Tibial nerve (tissue), 4 donors: ENCODE data around the gene POMGNT2. TPM values are rescaled to one million over a fixed set of nuclear protein-coding genes. Genes with fewer than 3 reads are reported as not detected.

Experiments
- DNase-seq, 2 donors: peaks; one replicate each; pipeline ENCODE4 v3.0.0-alpha.2; 2019; ENCODE audit warnings: low spot score in 2 of 2
- H3K27ac ChIP-seq, 4 donors: fragments of 200-600 bp; sonication (generic) in 3 of 4; one replicate each; pipeline ENCODE4 v1.5.1; 2017 to 2019; ENCODE audit warnings: mild to moderate bottlenecking in 1 of 4
- H3K27me3 ChIP-seq, 2 donors: fragments of 200-600 bp; sonication (generic) in 1 of 2; one replicate each; pipeline versions ENCODE4 v1.5.1 to v1.6.0; 2017 to 2019
- H3K36me3 ChIP-seq, 3 donors: fragments of 200-600 bp; sonication (generic); one replicate each; pipeline ENCODE4 v1.5.1; 2018 to 2019
- H3K4me1 ChIP-seq, 4 donors: fragments of 200-600 bp; sonication (generic) in 3 of 4; one replicate each; pipeline ENCODE4 v1.5.1; 2017 to 2019
- H3K4me3 ChIP-seq, 4 donors: fragments of 200-600 bp; sonication (generic) in 3 of 4; one replicate each; pipeline ENCODE4 v1.5.1; 2017 to 2019; ENCODE audit warnings: mild to moderate bottlenecking in 1 of 4, moderate library complexity in 1 of 4
- H3K9me3 ChIP-seq, 4 donors: fragments of 200-600 bp; sonication (generic) in 3 of 4; one replicate each; pipeline ENCODE4 v1.5.1; 2017 to 2019
- EP300 ChIP-seq, 2 donors: sonication (generic); formaldehyde crosslinking; IDR thresholded peaks; one replicate each; pipeline ENCODE4 v1.6.1; 2017; ENCODE audit warnings: antibody characterized with exemption in 2 of 2, mild to moderate bottlenecking in 1 of 2
- POLR2A ChIP-seq, 2 donors: fragments of 450-650 bp; IDR thresholded peaks; one replicate each; pipeline ENCODE4 v1.6.1; 2017; ENCODE audit warnings: antibody characterized with exemption in 2 of 2, mild to moderate bottlenecking in 2 of 2, moderate library complexity in 2 of 2
- WGBS, 2 donors: methylation state at CpG; one replicate each; pipeline ENCODE4 v1.1.5; 2018; 5-methylcytosine and 5-hydroxymethylcytosine counted together
- total RNA-seq, 4 donors: library from RNA; depleted of rRNA; stranded (reverse); fragments of >200 nt; gene quantifications; one replicate each; pipeline ENCODE4 v1.1.0, GENCODE V29; 2016
- TF ChIP-seq, protein P1 (sequence below), 5 experiments: fragments of 200-600 bp in 3 of 5; fragments of 450-650 bp in 2 of 5; sonication (generic) in 3 of 5; IDR thresholded peaks; one replicate each; pipeline ENCODE4 v1.5.1; 2016 to 2019; ENCODE audit warnings: antibody characterized with exemption in 5 of 5, mild to moderate bottlenecking in 3 of 5, moderate library complexity in 2 of 5

The POMGNT2 gene
- total RNA-seq, 4 donors from 2014 or later: 22.2 to 39.4 (median 27.8) TPM

DNA sequence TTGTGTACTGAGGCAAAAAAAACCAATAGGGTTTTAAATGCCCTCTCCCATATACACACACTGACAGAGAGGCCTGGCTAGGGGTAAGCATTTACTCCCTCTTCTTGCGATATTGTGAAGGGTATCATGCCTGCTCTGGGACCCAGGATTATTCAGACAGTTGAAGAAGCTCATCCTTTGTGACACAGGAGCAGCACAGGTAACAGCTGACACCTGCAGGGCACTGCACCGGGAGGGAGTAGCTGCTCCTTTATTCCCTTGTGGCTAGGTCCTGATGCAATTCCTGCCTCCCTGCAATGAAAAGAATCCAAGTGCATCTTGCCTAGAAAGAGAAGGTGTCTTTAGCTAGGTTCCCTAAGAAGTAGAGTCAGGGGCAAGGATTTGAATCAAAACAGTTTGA, 23.4 kb downstream of the POMGNT2 start:
- DNase-seq: no peak
- Histone ChIP-seq H3K27me3 (no peaks in the 10 kb centered on the region), H3K4me1 (no peaks in the 10 kb centered on the region), H3K9me3 (peaks cover 0 to 14% (median 0%) of the 10 kb centered on the region in 4 donors), H3K27ac (no peak overlapping the region), H3K4me3 (no peak overlapping the region), H3K36me3 (peaks cover 0 to 81% (median 0%) of the 10 kb centered on the region in 3 donors)
- 88 to 97% methylated on average over 2 of the region's 2 CpGs for WGBS, 2 donors
- TF ChIP-seq, protein P1, sequence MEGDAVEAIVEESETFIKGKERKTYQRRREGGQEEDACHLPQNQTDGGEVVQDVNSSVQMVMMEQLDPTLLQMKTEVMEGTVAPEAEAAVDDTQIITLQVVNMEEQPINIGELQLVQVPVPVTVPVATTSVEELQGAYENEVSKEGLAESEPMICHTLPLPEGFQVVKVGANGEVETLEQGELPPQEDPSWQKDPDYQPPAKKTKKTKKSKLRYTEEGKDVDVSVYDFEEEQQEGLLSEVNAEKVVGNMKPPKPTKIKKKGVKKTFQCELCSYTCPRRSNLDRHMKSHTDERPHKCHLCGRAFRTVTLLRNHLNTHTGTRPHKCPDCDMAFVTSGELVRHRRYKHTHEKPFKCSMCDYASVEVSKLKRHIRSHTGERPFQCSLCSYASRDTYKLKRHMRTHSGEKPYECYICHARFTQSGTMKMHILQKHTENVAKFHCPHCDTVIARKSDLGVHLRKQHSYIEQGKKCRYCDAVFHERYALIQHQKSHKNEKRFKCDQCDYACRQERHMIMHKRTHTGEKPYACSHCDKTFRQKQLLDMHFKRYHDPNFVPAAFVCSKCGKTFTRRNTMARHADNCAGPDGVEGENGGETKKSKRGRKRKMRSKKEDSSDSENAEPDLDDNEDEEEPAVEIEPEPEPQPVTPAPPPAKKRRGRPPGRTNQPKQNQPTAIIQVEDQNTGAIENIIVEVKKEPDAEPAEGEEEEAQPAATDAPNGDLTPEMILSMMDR (IDR thresholded peaks at IDR 0.05): no peak
- TF ChIP-seq POLR2A (IDR thresholded peaks at IDR 0.05) (no peak), EP300 (IDR thresholded peaks at IDR 0.05) (no peak)

DNA sequence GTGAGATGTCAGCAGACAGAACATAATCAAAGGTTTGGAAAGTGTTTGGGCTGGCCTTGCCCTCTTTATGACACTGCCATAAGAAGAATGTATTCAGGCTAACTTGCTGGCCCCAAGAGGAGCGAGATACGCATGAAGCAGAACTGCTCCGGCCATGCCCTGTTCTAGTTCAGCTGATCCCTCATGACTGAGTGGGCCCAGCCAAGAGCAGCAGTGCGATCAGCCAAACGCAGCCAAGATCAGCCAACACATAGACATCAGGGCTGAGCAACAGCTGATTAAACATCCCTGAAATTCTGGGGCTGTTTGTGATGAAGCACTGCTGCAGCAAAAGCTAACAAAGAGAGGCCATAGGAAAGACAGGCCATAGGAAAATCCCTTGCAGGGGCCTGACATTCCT, 24.1 kb downstream of the POMGNT2 start:
- 68 to 71% methylated on average over 5 of the region's 5 CpGs for WGBS, 2 donors
- H3K27me3 ChIP-seq: no peaks in the 10 kb centered on the region
- no peak overlapping the region for H3K27ac ChIP-seq
- peaks cover 0 to 86% (median 0%) of the 10 kb centered on the region in 3 donors for H3K36me3 ChIP-seq
- no peak overlapping the region for H3K4me3 ChIP-seq
- H3K4me1 ChIP-seq: peaks cover 0 to under 1% (median 0%) of the 10 kb centered on the region in 4 donors
- peaks cover 0 to 14% (median 0%) of the 10 kb centered on the region in 4 donors for H3K9me3 ChIP-seq
- no peak for DNase-seq
- TF ChIP-seq POLR2A (IDR thresholded peaks at IDR 0.05): no peak
- TF ChIP-seq, protein P1 (IDR thresholded peaks at IDR 0.05): no peak
- TF ChIP-seq EP300 (IDR thresholded peaks at IDR 0.05): no peak

DNA sequence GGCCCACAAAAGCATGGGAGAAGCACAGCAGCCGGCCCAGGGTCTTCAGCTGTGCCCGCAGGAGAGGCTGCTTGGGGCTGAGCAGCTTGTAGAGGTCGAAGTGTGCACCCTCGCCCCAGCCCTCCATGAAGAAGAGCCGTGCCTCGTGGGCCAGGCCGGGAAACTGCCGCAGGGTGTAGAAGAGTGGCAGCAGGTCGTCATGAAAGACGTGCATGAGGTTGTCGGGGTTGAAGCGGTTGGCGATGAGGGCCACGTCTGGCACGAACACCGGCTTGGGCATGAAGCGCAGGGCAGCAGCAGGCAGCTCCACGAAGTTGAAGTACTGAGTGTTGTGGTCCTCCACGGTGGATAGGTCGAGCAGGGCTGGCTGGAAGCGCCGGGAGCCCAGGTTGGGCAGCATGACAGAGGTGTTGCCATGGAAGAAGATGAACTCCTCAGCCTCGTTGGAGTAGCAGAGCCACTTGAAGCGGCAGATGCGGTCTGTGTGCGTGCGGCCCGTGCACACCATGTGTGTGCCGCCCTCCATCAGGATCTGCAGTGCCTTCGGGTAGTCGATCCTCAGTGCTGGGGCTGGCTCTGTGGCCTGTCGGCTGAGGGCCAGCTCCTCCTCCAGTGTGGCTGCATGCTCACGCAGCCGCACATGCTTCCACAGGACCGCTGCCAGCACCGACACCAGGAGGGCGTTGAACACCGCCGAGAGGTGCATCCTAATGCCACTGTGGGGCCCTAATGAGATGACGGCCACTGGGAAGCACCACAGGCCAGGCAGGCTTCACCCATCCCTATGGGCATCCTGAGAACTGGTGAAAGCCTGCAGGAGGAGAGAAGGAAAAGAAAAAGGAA, 24.9 kb downstream of the POMGNT2 start:
- no peak for TF ChIP-seq POLR2A (IDR thresholded peaks at IDR 0.05)
- TF ChIP-seq EP300 (IDR thresholded peaks at IDR 0.05): no peak
- TF ChIP-seq, protein P1 (IDR thresholded peaks at IDR 0.05): no peak
- H3K36me3 ChIP-seq: peaks cover 0 to 80% (median 0%) of the 10 kb centered on the region in 3 donors
- DNase-seq: no peak
- WGBS, 2 donors: 92 to 94% methylated on average over 14 to 29 of the region's 40 CpGs
- no peak overlapping the region for H3K4me3 ChIP-seq
- H3K27me3 ChIP-seq: no peaks in the 10 kb centered on the region
- peaks cover 0 to 14% (median 0%) of the 10 kb centered on the region in 4 donors for H3K9me3 ChIP-seq
- H3K27ac ChIP-seq: no peak overlapping the region
- peaks cover 0 to 9% (median 0%) of the 10 kb centered on the region in 4 donors for H3K4me1 ChIP-seq

DNA sequence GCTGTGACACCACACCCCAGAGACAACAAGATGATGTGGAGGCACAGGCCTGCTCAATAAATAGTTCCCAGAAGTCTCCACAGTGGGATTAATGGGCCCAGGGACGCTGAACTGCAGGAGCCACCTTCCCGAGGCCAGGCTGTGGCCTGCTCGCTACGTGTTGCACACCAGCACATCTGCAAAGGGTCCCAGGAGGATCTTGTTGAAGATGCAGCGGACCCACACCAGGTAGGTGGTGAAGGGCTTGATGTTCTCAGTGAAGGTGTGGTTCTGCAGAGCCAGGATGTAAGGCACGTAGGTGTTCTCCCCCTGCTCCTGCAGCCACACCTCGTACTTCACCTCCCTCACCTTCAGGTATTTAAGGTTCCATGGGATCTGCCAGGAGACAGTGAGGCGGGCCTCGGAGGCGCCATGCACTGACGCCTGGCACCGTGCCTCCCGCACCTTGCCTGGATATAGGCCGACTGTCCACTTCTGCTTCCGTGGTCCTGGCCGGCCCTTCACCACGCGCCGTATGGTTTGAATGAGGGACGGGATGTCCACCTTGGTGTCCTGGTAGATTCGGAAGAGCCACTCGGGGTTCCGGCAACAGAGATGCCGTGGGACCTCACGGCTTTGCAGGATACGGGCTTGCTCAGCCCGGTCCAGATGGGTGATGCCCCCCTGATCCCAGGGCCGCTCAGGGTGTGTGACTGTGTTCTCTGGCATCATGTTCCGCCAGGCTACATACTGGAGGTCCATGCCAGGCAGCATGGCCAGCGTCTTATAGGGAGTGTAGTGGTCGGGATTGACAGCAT, 26.1 kb downstream of the POMGNT2 start:
- no peak for DNase-seq
- Histone ChIP-seq H3K9me3 (peaks cover 0 to 14% (median 0%) of the 10 kb centered on the region in 4 donors), H3K4me3 (no peak overlapping the region), H3K27me3 (no peaks in the 10 kb centered on the region), H3K4me1 (peaks cover 0 to 12% (median 0%) of the 10 kb centered on the region in 4 donors), H3K27ac (no peak overlapping the region), H3K36me3 (peaks cover 0 to 70% (median 0%) of the 10 kb centered on the region in 3 donors)
- 94 to 97% methylated on average over 31 of the region's 31 CpGs for WGBS, 2 donors
- TF ChIP-seq, protein P1 (IDR thresholded peaks at IDR 0.05): no peak
- no peak for TF ChIP-seq EP300 (IDR thresholded peaks at IDR 0.05)
